Measurements from ENCODE around the gene LGI2. TPM values are rescaled to one million over a fixed set of nuclear protein-coding genes. Genes with fewer than 3 reads are reported as not detected.
A peak's percentile ranks its signal among the peaks of the same experiment; 100 is the strongest.

The LGI2 gene
- total and polyA plus RNA-seq, 2 experiments from 2014 or later = 0.63 to 8.0 TPM

DNA sequence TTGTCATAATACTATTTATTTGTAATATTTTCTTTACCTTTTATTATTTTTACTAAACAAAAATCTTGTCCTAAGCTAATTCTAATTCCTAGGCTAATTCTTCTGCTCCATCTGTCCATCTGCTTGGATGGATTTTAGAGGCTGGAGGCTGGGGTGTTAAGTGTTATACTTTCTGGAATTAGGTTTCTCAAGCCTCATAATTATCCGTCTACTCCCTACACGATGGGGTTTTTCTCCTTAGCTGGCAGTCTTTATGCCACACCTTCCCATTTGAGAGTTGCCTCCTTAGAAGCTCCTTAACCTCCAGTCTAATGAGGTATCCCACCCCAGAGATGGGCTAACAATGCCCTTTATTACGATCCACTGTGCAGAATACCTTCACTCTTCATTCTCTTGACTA is 37.6 kb upstream of the LGI2 start:
- Histone ChIP-seq H3K4me3 (no peak overlapping the region), H3K79me2 (replicated peaks; ENCODE audit: insufficient read depth) (no peaks in the 10 kb centered on the region), H3K9me2 (ENCODE audit: insufficient read depth) (no peaks in the 10 kb centered on the region), H3K4me1 (ENCODE audit: insufficient read depth) (peaks cover 36% of the 10 kb centered on the region), H3K4me2 (no peak overlapping the region), H4K20me1 (replicated peaks; ENCODE audit: insufficient read depth) (no peaks in the 10 kb centered on the region), H3F3A (replicated peaks; ENCODE audit: low read depth) (no peaks in the 10 kb centered on the region), H3K27me3 (ENCODE audit: insufficient read depth) (no peaks in the 10 kb centered on the region), H3K27ac (ENCODE audit: low read depth) (no peak overlapping the region), H2AFZ (peak overlapping the region; percentile 85; the same call in 1 of the 2 replicates), H3K36me3 (ENCODE audit: insufficient read depth) (no peaks in the 10 kb centered on the region)
- no peak for TF ChIP-seq EZH2 (IDR thresholded peaks at IDR 0.05; ENCODE audit: low read depth, unreplicated experiment)
- TF ChIP-seq STAT1 (IDR thresholded peaks at IDR 0.05; ENCODE audit: unreplicated experiment) = no peak
- TF ChIP-seq EZH2phosphoT487 (IDR thresholded peaks at IDR 0.05; ENCODE audit: unreplicated experiment) = no peak
- TF ChIP-seq ZNF114 (CRISPR knock-in tag; IDR thresholded peaks at IDR 0.05) = no peak
- no peak for TF ChIP-seq JUNB (IDR thresholded peaks at IDR 0.05; ENCODE audit: unreplicated experiment)
- TF ChIP-seq ZNF331 (CRISPR knock-in tag; IDR thresholded peaks at IDR 0.05; ENCODE audit: low read depth) = no peak
- no peak for TF ChIP-seq CTCF (conservative IDR thresholded peaks at IDR 0.05; ENCODE audit: low read depth in 2 of 2)
- TF ChIP-seq, protein P1, sequence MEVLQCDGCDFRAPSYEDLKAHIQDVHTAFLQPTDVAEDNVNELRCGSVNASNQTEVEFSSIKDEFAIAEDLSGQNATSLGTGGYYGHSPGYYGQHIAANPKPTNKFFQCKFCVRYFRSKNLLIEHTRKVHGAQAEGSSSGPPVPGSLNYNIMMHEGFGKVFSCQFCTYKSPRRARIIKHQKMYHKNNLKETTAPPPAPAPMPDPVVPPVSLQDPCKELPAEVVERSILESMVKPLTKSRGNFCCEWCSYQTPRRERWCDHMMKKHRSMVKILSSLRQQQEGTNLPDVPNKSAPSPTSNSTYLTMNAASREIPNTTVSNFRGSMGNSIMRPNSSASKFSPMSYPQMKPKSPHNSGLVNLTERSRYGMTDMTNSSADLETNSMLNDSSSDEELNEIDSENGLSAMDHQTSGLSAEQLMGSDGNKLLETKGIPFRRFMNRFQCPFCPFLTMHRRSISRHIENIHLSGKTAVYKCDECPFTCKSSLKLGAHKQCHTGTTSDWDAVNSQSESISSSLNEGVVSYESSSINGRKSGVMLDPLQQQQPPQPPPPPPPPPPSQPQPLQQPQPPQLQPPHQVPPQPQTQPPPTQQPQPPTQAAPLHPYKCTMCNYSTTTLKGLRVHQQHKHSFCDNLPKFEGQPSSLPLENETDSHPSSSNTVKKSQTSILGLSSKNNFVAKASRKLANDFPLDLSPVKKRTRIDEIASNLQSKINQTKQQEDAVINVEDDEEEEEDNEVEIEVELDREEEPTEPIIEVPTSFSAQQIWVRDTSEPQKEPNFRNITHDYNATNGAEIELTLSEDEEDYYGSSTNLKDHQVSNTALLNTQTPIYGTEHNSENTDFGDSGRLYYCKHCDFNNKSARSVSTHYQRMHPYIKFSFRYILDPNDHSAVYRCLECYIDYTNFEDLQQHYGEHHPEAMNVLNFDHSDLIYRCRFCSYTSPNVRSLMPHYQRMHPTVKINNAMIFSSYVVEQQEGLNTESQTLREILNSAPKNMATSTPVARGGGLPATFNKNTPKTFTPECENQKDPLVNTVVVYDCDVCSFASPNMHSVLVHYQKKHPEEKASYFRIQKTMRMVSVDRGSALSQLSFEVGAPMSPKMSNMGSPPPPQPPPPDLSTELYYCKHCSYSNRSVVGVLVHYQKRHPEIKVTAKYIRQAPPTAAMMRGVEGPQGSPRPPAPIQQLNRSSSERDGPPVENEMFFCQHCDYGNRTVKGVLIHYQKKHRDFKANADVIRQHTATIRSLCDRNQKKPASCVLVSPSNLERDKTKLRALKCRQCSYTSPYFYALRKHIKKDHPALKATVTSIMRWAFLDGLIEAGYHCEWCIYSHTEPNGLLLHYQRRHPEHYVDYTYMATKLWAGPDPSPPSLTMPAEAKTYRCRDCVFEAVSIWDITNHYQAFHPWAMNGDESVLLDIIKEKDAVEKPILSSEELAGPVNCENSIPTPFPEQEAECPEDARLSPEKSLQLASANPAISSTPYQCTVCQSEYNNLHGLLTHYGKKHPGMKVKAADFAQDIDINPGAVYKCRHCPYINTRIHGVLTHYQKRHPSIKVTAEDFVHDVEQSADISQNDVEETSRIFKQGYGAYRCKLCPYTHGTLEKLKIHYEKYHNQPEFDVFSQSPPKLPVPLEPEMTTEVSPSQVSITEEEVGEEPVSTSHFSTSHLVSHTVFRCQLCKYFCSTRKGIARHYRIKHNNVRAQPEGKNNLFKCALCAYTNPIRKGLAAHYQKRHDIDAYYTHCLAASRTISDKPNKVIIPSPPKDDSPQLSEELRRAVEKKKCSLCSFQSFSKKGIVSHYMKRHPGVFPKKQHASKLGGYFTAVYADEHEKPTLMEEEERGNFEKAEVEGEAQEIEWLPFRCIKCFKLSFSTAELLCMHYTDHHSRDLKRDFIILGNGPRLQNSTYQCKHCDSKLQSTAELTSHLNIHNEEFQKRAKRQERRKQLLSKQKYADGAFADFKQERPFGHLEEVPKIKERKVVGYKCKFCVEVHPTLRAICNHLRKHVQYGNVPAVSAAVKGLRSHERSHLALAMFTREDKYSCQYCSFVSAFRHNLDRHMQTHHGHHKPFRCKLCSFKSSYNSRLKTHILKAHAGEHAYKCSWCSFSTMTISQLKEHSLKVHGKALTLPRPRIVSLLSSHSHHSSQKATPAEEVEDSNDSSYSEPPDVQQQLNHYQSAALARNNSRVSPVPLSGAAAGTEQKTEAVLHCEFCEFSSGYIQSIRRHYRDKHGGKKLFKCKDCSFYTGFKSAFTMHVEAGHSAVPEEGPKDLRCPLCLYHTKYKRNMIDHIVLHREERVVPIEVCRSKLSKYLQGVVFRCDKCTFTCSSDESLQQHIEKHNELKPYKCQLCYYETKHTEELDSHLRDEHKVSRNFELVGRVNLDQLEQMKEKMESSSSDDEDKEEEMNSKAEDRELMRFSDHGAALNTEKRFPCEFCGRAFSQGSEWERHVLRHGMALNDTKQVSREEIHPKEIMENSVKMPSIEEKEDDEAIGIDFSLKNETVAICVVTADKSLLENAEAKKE (CRISPR knock-in tag; IDR thresholded peaks at IDR 0.05) = no peak
- TF ChIP-seq, protein P2, sequence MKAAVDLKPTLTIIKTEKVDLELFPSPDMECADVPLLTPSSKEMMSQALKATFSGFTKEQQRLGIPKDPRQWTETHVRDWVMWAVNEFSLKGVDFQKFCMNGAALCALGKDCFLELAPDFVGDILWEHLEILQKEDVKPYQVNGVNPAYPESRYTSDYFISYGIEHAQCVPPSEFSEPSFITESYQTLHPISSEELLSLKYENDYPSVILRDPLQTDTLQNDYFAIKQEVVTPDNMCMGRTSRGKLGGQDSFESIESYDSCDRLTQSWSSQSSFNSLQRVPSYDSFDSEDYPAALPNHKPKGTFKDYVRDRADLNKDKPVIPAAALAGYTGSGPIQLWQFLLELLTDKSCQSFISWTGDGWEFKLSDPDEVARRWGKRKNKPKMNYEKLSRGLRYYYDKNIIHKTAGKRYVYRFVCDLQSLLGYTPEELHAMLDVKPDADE (IDR thresholded peaks at IDR 0.05) = no peak
- no peak for TF ChIP-seq CREB1 (CRISPR knock-in tag; IDR thresholded peaks at IDR 0.05; ENCODE audit: low read depth)
- TF ChIP-seq NANOG (IDR thresholded peaks at IDR 0.05; ENCODE audit: borderline replicate concordance) = no peak
- TF ChIP-seq, protein P3, sequence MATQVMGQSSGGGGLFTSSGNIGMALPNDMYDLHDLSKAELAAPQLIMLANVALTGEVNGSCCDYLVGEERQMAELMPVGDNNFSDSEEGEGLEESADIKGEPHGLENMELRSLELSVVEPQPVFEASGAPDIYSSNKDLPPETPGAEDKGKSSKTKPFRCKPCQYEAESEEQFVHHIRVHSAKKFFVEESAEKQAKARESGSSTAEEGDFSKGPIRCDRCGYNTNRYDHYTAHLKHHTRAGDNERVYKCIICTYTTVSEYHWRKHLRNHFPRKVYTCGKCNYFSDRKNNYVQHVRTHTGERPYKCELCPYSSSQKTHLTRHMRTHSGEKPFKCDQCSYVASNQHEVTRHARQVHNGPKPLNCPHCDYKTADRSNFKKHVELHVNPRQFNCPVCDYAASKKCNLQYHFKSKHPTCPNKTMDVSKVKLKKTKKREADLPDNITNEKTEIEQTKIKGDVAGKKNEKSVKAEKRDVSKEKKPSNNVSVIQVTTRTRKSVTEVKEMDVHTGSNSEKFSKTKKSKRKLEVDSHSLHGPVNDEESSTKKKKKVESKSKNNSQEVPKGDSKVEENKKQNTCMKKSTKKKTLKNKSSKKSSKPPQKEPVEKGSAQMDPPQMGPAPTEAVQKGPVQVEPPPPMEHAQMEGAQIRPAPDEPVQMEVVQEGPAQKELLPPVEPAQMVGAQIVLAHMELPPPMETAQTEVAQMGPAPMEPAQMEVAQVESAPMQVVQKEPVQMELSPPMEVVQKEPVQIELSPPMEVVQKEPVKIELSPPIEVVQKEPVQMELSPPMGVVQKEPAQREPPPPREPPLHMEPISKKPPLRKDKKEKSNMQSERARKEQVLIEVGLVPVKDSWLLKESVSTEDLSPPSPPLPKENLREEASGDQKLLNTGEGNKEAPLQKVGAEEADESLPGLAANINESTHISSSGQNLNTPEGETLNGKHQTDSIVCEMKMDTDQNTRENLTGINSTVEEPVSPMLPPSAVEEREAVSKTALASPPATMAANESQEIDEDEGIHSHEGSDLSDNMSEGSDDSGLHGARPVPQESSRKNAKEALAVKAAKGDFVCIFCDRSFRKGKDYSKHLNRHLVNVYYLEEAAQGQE (IDR thresholded peaks at IDR 0.05; ENCODE audit: unreplicated experiment) = no peak
- TF ChIP-seq POLR2AphosphoS5 (IDR thresholded peaks at IDR 0.05; ENCODE audit: low read depth) = no peak
- H3K36me3 Mint-ChIP-seq (ENCODE audit: low read depth) = no peaks in the 10 kb centered on the region; the same call in 2 of the 3 replicates
- H3K27ac Mint-ChIP-seq = no peak overlapping the region
- DNase-seq (ENCODE audit: low spot score) (no peak), ATAC-seq (no peak)
- 0 out of 3 replicates have a peak, but pooled peaks cover 3% of the 10 kb centered on the region for H3K9me3 Mint-ChIP-seq
- H3K4me3 Mint-ChIP-seq = no peak overlapping the region
- H3K27me3 Mint-ChIP-seq (ENCODE audit: insufficient read depth, low read depth, poor library complexity) = no peaks in the 10 kb centered on the region
- H3K4me1 Mint-ChIP-seq = peaks cover 33% of the 10 kb centered on the region
